ENCODE results near the gene UST.
A peak's percentile ranks its signal among the peaks of the same experiment; 100 is the strongest.
"Not testable (repeated sequence)": the region's sequence is repeated elsewhere in the genome, so short reads cannot be mapped to it uniquely, and the experiment has no call there.

UST gene

DNA sequence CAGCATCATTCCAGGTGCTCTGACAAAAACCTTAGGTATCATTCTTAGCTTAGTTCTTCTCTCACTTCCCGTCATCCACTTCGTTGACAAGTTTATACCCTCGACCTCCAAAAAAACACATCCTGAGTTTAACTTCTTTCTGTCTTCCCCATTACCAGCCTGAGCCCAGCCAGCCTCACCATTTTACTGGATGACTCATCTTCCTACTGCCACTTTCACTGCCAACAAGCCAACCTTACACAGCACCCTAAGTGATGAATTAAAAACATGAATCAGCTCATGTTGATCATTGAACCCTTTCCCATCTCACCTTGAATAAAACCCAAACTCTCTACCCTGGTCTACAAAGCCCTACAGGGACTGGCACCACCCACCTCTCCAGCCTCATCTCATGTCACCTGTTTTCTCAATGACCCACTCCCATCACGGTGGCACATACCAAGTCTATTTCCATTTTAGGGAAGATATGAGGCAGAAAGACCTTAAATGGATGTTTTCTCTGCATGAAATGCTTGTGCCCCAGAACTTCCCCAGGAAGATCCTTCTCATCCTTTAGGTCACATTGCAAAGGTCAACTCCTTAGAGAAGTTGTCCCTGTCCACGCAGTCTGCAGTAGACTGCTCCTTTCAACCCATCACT, 9.9 kb upstream of the UST start:
- DNase-seq (ENCODE audit: low read depth in 3 of 3), result no peak

DNA sequence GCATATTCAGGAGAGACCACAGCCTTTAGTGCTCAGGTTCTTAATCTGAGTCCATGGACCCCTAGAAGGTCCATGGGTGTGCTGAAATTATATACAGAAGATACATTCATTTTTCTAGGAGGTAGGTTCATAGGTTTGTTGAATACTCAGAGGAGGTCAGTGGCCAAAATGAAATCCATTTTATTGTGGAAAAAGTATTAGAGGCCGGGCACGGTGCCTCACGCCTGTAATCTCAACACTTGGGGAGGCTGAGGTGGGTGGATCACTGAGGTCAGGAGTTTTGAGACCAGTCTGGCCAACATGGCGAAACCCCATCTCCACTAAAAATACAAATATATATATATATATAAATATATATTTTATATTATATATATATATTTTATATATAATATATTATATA, 9.0 kb upstream of the UST start:
- DNase-seq (ENCODE audit: low read depth in 3 of 3), result no peak

- no peak for DNase-seq (ENCODE audit: low read depth in 3 of 3)
Observed at GRCh38 chr6:148738946-148739821, 7.6 kb upstream of the UST start.

DNA sequence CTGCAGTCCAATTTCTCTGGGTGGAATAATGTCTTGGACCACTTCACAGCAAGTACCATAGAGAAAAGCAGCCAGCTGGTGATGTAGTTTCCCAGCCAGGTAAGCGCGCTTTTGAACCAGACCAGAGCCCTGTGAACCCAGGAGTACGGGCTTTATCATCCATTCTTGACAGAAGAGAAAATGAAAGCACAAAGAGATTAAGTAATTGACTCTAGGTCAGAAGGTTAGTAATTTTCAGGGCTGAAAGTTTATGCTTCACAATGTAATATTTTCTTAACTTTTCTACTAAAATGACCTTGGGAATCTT, 7.1 kb upstream of the UST start:
- DNase-seq (ENCODE audit: low read depth in 3 of 3), result no peak

GRCh38 chr6:148743476-148743875, 3.4 kb upstream of the UST start:
- no peak for DNase-seq (ENCODE audit: low read depth in 3 of 3)

DNA sequence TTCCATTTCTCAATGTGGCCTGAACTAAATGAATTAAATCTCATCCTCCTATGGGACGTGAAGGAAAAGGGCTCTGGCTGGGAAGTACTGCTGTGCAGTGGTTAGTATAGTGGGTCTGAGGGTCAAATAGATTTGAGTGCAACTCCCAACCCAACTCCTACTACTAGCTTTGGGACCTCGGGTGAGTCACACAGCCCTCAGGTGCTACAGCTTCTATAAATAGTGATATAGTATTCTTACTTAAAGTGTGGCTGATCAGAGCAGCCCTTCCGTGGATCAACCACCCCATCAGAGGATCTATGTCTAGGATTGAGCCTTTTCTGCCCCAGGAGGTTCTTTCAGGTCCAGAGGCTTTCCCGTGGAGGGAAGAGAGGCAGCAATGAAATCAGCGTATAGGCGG, 904 bp upstream of the UST start:
- DNase-seq (ENCODE audit: low read depth in 3 of 3), result no peak

DNA sequence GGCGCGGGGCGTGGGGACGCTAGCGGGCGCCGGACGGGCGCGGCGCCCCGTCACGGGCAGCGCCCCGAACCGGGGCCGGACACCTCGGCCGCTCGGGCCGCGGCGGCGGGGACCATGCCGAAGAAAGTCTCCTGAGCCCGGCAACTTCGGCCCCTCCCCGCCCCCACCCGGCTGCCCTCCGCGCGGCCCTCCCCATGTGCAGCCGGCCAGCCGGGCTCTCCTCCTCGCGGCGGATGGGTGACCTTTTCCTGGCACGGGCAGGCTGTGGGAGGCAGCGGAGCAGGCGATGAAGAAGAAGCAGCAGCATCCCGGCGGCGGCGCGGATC, 278 bp downstream of the UST start:
- peak in 1 of 3 donors; percentile 10 for DNase-seq (ENCODE audit: low read depth in 3 of 3)

- DNase-seq (ENCODE audit: low read depth in 3 of 3), result peak in 1 of 3 donors; percentile 28
Observed at GRCh38 chr6:148747471-148748165, 788 bp downstream of the UST start.

DNA sequence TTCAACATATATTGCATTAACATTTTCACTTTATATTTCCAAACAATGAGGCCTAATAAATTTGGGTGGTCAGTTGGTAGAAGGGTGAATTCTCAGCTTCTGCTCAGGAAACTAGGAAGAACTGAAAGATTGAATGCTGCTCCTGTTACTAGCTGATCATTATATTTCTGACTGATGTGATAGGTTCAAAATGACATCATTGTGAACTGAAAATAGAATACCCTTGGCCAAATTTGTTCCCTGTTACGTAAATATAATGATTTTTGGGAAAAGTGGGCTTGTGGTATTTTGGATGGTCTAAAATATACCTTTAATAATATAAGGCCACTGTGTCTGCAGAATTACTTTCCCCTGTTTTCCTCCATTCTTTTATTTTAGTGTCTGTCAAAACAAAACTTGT, 2.8 kb downstream of the UST start:
- no peak for DNase-seq (ENCODE audit: low read depth in 3 of 3)

GRCh38 chr6:148750838-148751792, 4.3 kb downstream of the UST start:
- DNase-seq (ENCODE audit: low read depth in 3 of 3), result no peak

DNA sequence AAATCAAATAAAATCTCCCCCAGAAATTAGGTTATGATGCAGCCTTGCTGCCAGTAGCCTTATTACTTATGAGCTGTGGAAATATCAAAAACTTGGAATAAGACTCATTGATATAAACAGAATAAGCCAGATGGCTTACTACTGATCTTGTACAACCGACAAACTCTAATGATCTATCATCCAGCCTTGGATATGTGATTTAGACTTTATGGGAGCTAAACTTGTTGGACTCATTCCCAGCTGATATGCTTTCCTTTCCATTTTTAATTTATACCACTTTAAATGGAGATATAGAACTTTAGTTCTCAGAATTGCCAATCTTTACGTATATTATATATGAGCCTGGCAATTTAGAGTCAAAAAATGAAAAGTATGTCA, 5.0 kb downstream of the UST start:
- no peak for DNase-seq (ENCODE audit: low read depth in 3 of 3)

DNA sequence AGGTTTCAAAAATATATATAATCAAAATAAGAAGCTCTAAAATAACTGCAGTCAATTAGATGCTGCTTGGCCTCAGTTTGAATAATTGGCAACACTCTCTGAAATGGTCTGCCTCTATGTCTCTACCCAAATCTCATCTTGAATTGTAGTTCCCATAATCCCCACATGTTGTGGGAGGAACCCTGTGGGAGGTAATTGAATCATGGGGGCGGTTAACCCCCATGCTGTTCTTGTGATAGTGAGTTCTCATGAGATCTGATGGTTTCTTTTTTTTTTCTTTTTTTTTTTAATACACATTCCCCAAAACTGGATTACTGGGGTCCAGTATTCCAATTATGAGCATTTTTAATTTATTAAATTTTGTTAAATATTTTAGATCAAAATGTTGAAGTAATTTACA, 8.5 kb downstream of the UST start:
- not testable (repeated sequence) for DNase-seq (ENCODE audit: low read depth in 3 of 3)

DNA sequence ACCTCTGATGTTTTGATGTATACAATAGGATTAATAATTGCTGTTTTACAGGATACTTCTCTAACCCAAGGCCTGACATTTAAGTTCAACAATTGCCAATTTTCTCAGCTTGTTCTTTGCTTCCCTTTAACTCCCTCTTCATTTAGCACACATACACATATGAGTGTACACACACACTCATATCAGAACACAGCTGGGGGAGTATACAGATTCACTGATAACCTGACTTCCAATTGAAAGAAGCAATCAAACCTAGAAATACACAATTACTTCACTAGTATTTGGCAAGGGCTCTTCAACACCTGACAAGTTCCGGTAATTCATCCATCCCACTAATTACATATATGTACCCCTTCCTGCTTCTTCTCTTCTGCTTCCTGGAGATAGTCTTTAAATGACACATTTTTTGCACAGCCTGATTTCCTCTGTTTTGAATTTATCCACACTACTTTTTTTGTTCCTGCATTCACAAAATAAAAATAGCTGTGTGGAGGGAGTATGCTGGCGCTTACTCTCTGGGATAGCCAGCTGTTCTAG, 11.2 kb downstream of the UST start:
- DNase-seq (ENCODE audit: low read depth in 3 of 3), result no peak

DNA sequence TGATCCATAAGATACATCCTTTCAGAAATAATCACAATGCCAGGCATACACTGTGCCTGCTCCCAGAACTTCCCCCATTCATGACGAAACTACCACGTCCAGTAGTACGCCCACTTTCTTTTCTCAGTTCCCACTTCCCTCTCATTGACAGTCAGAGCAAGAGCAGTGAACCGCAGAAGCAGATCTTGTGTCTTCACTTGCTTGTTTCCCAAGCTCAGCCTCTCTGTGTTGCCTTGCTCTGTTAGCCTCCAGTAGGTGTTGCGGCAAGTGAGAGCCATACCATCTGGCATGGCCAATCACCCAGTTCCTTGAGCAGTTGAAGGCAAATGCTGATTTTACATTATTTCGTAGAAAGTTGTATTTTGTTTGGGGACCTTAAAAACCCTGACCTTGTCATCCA, 11.7 kb downstream of the UST start:
- DNase-seq (ENCODE audit: low read depth in 3 of 3), result peak in 2 of 3 donors; percentile 16 to 21

GRCh38 chr6:148760258-148760534, 13.4 kb downstream of the UST start:
- DNase-seq (ENCODE audit: low read depth in 3 of 3), result no peak

GRCh38 chr6:148760568-148761526, 14.0 kb downstream of the UST start:
- peak in 2 of 3 donors; percentile 31 to 45 for DNase-seq (ENCODE audit: low read depth in 3 of 3)

- no peak for DNase-seq (ENCODE audit: low read depth in 3 of 3)
Observed at GRCh38 chr6:148761527-148762011, 14.7 kb downstream of the UST start.

DNA sequence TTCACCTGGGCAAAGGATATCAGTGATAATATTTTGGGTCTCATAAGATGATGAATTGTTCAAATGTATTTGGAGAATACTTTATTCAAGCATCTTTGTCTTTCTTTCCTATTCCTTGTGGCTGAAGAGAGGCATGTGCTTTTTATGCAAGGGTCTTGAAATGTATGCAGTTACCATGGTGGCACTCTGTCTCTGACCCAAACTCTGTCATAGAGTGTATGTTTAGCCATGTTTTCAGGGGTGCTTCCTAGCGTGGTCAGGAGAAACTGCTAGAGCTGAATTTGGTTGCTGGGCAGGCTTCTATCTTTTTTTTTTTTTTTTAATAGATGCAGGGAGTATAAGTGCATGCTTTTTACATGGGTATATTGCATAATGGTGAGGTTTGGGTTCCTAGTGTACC, 15.4 kb downstream of the UST start:
- no peak for DNase-seq (ENCODE audit: low read depth in 3 of 3)

DNA sequence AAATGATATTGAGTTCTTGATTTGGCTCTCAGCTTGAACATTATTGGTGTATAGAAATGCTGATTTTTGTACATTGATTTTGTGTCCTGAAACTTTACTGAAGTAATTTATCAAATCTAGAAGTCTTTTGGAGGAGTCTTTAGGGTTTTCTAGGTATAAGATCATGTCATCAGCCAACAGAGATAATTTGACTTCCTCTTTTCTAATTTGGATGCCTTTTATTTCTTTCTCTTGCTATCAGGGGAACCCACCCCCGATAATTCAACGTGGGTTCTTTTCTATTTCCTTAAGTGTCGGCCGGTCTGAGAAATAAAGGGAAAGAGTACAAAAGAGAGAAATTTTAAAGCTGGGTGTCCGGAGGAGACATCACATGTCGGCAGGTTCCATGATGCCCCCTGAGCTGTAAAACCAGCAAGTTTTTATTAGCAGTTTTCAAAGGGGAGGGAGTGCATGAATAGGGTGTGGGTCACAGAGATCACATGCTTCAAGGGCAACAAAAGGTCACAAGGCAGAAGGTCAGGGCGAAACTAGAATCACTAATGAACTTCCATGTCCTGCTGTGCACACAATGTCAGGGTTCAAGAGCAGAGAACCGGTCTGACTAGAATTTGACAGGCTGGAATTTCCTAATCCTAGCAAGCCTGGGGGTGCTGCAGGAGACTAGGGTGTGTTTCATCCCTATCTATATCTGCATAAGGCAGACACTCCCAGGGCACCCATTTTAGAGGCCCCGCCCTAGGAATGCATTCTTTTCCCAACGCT, 17.6 kb downstream of the UST start:
- not testable (repeated sequence) for DNase-seq (ENCODE audit: low read depth in 3 of 3)

Data from stimulated activated CD4-positive, alpha-beta T cell treated with anti-CD3 and anti-CD28 coated beads, TNF-alpha, amount 100 ng/mL, for 48 hours (primary cell).